Non-pigmented ciliary epithelial cell (primary cell): ENCODE results near the gene TUSC2.

Source experiments
- DNase-seq: peaks from one replicate; pipeline ENCODE4 v3.0.0-alpha.2; 2010; ENCODE audit warnings: low read depth

TUSC2 gene, protein sequence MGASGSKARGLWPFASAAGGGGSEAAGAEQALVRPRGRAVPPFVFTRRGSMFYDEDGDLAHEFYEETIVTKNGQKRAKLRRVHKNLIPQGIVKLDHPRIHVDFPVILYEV

DNA sequence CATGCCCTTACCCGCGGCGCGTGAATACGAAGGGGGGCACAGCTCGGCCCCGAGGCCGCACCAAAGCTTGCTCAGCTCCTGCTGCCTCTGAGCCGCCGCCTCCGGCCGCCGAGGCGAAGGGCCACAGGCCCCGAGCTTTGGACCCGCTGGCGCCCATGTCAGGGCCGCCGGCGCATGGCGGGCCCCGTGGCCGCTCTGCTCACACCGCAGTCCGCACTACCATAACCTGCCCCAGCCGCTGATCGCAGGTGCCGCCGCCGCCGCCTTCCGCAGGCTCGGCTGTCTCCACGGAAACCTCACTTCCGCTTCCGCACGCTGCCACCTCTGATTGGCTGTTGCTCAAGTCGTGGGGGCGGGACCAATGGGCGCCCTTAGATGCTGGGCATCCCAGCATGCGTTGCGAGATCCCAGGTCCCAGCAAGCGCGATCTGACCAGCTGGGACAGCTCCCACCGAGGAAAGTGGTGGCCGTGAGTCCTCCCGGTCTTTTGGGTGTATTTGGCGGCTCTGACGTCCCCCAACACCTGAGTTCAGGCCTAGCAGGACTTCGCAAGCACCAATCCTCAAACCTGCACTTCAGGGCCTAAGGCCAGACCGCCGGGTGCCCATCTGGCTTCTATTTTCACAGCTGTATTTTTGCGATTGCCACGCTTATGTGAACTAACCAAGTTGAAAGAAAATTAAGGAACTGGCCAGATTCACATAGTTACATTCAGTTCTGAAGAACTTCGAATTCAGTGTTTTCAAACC is at the start of gene TUSC2:
TSS of gene TUSC2 (minus strand) at position 281 of the 749 bp plus-strand sequence. CDS start at position 157, 124 bp downstream.
- DNase-seq = peak; percentile 82

DNA sequence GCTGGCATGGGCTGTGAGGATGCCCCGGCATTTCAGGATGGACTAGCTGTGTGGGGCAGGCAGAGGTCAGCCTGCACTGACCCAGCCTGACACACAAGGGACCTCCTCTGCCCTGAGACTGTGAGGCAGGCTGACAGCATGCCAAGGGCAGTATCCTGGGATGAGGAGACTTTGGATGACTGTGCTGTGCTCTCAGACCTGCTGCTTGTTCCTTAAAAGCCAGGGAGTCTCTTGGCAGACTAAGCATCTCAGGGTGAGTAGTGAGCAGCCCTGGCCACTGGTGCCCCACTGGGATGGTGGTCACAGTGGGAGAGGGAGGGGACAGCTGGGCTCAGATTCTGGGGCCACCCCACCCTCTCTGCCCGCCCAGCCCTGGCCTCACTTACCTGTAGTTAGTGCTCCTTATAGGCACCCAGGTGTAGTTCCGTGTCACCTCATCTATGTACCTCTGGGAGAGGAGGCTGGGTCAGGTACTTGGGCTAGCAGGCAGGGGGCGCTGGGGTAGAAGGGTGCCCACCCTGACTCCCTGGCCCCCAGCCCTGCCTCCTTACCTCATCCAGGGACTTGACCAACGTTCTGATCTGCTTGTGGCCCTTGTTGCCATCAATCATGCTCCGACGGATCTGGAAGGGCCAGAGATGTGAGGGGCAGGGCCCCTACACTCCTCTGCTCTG is 47.4 kb upstream of the TUSC2 start:
- no peak for DNase-seq

DNA sequence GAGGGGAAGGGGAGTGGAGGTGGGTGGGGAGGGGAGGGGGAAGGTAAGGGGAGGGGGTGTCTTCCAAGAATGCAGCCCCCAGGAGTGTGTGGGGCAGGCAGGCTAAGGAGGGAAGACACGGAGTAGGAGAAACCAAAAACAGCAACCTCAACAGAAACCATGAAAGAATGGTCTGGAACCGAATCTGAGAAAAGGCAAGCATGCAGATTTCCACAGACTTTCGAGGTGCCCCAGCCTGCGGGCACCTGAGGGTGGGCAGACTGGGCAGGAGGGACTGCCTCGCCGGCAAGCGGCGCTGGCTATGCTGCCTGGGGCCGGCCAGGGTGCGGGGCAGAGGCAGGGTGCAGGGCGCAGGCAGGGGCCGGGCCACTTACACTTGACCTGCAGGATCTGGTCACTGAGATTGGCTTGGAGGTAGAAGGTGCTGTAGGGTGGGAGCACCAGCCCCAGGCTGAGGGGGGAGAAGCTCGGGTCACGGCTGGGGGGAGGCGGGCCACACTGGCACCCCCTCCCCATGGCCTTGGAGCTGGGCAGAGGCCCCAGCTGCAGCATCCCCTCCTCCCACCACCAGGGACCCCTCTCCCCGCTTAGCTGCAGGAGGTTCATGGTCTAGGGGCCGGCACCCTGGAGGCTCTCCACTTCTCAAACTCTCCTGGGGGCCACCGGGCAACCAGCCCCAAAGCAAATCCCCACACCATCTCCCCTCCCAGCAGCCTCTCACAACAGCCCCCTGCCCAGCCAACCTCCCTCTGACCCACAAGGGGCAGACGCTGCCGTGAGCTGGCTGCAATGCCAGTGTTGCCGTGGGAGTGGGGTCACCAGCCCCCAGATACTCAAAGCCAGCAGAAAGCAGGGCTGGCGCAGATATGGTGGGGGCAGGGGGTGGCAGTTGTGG is 46.6 kb upstream of the TUSC2 start:
- DNase-seq = no peak

DNA sequence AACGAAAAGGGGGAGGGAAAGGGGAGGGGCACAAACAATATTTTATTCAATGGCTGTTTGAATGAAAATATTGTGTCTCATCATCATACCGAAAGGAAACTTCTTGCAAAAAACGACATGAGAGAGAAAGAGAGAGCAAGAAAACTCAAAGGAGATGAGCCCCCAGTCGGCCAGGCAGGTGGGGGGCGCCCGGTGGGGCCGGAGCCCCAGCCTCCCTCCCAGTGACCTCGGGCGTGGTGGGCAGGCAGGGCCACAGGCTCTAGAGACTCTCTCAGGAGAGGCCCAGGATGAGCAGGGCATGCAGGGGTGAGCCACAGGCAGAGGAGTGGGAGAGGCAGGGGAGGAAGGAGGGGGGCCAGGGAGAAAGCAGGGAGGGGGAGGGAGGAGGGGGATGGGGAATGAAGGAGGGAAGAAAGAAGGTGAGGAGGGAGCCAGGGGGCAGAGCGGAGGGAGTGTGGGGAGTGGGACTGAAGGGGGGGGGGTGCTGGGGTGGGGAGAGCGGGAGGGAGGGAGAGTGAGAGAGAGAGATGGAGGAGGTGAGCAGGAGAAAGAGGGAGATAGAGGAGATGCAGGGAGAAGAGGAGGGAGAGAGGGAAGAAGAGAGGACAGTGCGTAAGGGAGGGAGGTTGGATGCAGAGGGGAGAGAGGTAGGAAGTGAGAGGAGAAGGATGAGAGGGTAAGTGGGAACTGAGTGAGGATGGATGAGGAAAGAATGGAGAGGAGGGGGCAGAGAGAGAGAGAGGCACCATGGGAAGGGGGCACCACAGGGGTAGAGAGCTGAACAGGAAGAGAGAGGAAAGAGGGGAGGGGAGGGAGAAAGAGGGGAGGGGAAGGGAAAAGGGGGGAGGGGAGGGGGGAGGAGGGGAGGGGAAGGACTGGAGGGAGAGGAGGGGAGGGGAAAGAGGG is 45.4 kb upstream of the TUSC2 start:
- DNase-seq = no peak

DNA sequence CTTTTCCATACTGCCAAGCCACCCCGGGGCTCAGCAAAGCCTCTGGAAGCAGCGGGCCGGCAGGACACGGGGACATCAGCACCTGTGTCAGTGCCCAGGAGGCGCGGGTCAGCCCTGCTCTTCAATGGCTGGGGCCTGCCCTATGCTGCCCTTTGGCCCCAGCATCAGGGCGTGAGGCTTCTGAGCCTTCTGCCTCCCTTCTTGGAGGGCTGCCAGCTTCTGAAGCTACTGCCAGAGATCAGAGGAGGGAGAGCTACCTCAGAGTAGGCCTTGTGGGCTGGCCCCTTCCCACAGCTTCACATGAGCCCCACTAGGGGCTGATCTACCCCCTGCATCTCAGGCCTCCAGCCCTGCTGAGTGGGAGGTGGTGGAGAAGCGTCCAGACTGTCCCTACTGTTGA is 44.3 kb upstream of the TUSC2 start:
- no peak for DNase-seq

DNA sequence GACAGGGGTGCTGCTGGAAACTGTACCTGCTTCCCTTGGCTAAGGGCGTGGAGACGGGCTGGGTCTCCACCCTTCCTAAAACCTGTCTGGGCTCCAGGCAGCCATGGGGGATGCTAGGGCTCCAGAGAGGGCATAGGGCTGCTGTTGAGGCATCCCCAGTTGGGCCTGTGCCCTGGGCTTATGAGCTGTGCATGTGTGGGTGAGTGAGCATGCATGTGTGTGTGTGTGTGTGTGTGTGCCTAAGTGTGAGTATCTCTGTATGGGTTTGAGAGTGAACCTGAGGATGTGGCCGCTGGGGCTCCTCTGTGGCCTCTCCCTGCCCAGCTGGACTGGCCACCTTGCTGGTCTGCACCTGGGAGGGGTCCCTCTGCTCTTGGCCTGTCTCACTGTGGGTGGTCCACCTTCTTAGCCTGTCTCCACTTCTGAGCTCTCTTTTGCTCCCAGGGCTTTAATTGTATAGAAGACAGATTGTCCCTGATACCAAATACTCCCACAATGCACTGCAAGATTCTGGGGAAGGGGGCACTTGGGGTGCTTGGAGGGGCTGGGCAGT is 43.2 kb upstream of the TUSC2 start:
- DNase-seq = no peak

DNA sequence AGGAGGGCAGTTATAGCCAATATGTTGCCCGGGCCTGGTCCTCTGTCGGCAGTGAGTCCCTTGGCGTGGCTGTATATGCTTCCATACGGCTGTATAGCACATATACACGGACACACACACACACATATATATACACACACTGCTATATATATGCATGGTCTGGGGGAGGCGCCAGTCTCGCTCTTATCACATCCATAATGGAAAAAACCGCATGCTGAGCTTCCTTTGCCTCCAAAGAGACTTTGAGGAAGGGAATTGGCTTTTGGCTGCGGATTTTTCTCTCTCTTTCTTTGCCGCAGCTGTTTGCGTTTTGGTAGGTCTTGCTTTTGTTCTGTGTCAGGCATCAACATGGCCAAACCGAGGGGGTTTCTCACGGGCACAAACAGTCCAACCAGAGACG is 42.6 kb upstream of the TUSC2 start:
- DNase-seq = no peak

DNA sequence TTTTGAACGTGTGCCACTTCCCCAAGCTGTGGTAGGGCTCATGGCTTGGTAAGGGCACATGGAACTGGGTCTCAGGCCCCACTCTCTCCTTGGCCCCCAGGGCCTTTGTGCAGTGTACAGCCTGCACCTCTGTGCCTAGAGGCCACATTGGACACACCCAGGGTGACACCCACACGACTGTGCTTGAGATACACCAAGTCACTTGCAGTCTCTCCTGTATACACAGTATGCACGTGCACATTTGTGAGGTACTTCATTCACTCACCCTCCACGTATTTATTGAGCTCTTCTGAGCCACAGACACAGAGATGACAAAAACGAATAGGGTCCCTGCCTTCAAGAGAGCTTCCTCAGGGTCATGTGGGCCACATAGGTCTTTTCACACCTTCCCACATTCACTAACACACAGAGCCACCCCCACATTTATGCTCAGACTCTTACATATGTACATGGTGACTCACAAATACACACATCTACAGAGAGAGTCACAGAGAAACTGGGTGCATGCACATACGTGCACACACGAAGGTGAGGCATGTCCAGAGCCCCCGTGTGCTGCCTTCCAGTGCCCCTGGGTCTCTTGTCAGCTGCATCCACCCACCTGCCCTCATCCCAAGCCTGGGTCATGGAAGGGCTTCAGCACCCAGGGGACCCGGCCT is 41.1 kb upstream of the TUSC2 start:
- no peak for DNase-seq

DNA sequence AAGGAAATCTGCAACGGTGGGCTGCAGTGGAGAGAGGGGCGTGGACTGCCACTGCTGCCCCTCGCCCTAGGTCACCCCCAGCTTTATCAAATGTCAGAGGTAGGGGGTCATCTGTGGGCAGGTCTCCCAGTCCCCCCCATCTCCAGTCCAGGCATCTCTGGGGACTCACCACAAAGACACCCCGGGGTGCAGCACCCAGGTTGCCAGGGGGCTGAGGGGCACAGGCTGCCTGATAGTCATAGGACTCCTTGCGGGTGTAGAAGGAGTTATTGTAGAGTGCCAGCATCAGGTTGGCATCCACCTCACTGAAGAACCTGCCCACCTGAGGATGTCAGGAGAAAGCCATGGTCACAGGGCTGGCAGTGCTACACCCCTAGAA is 37.8 kb upstream of the TUSC2 start:
- no peak for DNase-seq

DNA sequence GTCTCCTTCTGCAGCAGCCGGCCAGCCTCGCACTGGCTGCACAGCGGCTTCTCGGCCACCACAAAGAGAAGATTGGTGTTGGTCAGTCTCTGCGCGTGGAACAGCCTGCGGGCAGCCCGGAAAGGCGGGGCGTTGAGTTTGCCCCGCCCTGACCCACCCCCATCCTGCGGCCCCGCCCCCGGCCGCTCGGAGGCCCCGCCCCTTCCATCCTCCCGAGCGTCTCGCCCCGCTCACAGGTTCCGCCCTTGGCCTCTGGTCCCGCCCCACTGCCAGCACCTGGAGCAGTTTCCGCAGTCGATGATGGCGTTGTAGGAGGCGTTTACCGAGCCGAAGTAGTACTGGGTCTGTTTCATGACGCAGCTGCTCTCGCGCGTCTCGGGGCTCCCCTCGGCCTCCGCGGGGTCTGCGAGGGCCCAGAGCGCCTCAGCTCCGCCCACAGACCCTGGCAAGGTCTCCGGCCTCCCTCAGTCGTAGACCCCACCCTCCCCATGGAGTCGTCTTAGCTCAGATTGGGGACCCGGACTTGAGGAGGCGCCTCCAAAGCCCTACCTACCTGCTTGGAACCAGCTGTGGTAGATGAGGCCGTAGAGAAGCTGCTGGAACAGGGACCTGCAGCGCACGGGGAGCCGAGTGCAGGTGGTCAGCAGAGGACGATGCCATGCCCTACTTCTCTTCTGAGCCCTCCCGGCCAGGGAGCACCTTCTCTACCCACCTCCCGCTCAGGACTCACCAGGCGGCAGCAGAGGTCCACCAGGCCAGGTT is 37.2 kb upstream of the TUSC2 start:
- no peak for DNase-seq

DNA sequence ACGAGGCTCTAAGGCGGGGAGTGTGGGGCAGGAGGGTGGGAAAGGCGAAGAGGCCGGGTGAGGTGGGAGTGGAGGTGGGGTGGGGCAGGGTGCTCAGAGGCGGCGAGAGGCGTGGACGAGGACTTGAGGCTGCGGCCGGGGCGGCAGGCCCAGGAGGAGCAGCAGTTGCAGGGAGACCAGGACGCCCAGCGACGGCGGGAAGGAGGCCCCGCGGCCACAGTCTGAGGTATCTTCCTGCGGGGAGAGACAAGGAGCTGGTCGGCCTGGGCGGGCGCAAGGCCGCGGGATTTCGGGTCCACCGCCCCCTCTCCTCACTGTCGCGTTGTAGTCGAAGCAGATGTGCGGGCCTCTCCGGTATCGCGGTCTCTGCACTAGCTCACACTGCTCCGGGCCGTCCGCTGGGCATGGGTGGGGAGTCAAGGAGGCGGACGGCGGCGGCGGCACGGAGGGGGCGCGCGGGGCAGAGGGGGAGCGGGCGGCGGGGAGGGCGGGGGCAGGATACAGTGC is 36.6 kb upstream of the TUSC2 start:
- DNase-seq = no peak

DNA sequence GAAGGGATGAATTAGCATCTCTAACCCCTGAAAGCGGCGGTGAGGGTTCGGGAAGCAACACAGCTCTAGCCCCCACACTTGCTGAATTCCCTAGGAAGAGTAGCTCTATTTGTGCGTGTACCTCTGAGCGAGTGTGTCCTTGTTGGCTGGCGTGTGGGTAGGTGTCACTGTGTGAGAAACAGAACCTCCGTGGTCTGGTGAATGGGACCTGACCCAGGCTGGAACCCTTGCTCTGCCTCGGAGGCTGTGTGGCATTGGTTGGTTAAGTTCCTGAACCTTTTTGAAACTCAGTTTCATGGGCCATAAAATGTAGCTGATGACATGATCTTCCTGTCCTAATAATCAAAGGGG is 31.7 kb upstream of the TUSC2 start:
- DNase-seq = no peak

DNA sequence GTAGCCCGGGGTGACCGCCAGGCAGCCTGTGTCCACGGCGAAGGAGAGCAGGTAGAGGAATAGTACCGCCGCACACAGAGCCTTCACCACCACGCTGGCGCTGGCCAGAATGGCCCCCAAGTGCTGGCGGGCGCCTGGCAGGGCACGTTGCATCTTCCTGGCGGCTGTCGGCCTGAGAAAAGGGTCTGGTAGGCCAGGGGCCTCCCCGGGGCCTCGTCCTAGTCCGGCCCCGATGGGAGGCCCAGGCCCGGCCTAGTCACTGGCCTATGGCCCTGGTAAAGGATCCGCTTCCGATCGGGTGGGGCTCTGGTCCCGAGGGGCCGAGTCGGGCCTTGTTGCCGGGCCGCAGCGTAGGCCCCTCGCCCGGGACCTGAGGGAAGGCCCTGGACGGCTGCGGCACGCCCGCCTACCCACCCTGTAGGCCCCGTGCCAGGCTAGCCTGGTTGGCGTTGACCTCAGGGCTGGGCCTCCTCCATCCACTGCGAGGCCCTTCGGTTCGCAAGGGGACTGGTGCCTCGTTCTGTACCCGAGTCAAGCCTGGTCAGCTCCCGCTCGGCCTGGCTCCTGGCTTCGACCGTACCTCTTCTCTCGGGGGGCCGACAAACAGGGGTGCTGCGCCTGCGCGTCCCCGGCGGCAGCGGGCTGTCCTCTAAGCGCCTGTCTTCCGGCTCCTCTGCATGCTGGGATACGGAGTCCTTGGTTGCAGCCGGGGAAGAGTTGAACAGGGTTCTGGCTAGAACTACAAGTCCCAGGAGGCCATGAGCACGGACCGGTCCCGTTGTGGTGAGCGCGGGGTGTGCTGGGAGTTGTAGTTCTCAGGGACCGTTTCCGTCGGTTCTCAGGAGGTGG is 31.1 kb upstream of the TUSC2 start, which contains the start of gene TMEM115:
TSS of gene TMEM115 (minus strand) at position 611 of the 849 bp plus-strand sequence. CDS start at position 153, 458 bp downstream.
- peak; percentile 97 for DNase-seq

DNA sequence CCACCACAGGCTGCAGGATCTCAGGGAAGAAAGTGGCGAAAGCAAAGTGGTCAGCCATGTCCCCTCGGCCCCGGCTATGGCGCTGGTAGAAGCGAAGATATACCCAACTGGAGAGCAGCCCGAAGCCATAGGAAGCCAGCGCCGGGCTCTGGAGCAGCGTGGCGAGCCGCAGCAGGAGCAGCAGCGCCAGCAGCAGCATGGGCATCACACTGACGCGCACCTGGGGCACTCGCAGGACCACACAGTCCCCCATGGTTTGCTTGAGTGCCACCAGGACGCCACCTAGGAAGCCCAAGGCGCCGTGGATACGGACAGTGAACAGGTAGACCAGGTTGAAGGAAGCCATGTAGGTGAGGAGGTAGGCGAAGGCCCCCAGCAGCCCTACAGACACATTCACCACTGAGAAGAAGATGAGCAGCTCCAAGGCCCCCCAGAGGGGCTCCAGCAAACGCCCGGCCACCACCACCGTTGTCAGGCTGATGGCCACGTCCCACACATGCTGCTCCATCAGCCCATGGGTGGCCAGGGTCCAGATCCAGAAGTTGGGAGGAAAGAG is 30.4 kb upstream of the TUSC2 start:
- no peak for DNase-seq

DNA sequence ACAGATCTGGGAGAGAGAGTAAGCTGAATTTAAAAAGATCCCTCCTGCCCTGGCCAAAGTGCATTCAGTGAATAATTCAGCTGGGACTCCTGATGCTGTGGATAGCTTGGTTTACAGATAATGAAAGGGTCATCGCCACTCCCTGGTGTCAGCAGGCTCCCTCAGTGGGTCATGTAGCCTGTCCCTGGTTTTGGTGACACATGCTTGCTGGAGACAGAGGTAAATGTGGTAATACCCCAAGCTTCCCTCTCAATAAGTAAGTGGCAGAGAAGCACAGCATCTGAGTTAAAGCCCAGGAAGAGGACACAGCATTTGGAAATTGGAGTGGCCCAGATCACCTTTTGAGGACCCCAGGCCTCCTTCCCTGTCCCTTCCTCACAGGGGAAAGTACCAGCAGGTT is 29.5 kb upstream of the TUSC2 start:
- no peak for DNase-seq

DNA sequence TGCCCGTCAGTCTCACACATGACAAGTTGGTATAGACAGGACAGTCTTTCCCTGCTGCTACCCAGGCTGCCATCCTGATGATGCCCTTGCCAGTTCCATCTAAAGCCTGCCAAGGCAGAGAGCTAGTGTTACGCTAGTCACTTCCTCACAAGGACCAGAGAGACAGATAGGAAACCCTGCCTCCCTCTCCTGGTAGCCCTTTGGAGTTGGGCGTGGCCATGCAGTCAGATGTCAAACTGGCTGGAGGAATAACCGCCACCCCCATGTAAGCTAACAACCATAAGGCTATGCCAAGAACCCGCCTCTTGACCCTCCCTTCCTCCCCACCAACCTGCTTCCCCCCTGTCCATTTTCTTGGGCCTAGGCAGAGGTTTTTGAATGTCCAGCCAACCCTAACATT is 28.5 kb upstream of the TUSC2 start:
- DNase-seq = no peak

DNA sequence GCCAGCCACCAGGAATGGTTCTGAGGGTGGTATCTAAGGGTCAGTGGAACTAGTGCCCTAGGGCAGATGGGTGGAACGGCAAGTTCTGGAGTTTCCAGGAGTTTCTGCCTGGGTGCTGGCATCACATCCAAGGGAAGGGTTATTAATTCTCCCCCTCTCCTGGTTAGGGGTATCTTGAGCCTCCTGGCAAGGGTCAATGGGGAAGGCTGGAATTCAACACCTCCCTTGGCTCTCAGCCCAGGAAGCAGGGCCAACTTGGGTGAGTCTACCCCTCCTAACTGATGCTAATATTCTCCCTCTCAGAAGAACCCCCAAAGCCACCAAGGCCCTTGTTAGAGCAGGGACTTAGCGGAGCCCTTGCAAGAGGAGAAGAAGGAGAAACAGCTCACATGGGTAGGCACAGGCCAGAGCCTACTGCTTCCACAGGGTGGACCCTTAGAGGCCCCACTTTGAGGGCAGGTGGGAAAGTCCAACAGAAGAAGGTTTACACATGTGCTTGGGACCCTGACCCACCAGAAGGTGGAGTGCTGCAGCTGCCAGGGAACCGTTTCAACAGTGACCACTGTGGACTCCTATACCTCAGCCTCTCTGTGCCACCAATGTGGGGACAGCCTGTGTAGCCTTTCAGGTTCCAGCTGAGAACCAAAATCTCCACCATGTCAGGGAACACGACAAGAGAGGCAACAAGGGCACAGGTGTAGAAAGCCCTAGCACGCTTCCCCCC is 28.0 kb upstream of the TUSC2 start:
- no peak for DNase-seq

DNA sequence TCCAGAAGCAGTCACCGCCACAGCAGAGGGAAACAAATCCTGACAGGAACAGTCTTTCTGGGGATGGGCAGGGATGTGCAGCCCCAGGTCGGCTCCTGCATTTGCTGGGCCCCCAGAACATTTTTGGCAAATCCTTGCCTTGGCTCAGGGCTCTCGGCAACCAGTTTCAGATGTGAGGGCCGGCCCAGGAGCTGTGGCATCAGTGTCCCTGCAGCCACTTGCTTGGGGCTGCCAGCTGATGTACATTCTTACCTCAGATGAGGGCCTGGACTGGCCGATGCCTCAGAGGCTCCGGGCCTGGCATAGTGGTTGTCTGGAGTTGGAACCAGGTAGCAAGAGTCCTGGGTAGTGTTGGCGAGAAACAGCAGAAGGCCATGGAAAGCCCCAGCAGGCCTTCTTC is 26.8 kb upstream of the TUSC2 start:
- no peak for DNase-seq
